KBM-7 (cell line): ENCODE data around the gene TLX2.

Source experiments
- DNase-seq: peaks from one replicate; pipeline ENCODE4 v3.0.0-alpha.2; 2015
- in situ Hi-C: fragments of 300-500 bp; cut with MboI; formaldehyde crosslinking; loops from 2 replicates; pipeline ENCODE4 v1.14.3; 2020; ENCODE audit warnings: low sequenced_read_pairs, low pct_unique_long_range_greater_than_20kb, mixed read lengths

Gene TLX2

GRCh38 chr2:74529357-74530238 lies 15.3 kb downstream of the TLX2 start, which contains the start of the genes AUP1 and HTRA2:
AUP1 (minus strand) TSS chr2:74529706; CDS start chr2:74529629, 77 bp downstream.
HTRA2 (plus strand) TSS chr2:74529933; CDS start chr2:74530007, 74 bp downstream.
- peak; percentile 97 for DNase-seq
- in situ Hi-C loops, result no loop called here

- DNase-seq, result peak; percentile 45
- in situ Hi-C loops, result no loop called here
Measured at GRCh38 chr2:74530239-74531187, 16.3 kb downstream of the TLX2 start.

DNA sequence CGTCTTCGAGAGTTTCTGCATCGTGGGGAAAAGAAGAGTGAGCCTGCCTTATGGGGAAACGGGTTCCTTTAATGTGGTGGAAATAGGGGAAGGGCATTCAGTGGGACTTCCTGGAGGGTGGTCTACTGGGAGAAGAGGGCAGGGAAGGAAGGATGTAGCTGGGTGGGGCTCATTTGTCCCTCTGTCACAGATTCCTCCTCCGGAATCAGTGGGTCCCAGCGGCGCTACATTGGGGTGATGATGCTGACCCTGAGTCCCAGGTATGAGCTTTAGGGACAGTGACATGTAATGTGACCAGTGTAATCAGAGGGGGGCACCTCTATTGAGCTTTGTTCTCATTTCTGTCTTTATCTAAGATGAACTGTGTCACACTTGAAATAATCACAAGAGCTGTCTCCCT lies 17.4 kb downstream of the TLX2 start:
- in situ Hi-C loops, result no loop called here
- no peak for DNase-seq

GRCh38 chr2:74532222-74532621 lies 18.0 kb downstream of the TLX2 start:
- in situ Hi-C loops, result no loop called here
- peak; percentile 41 for DNase-seq

DNA sequence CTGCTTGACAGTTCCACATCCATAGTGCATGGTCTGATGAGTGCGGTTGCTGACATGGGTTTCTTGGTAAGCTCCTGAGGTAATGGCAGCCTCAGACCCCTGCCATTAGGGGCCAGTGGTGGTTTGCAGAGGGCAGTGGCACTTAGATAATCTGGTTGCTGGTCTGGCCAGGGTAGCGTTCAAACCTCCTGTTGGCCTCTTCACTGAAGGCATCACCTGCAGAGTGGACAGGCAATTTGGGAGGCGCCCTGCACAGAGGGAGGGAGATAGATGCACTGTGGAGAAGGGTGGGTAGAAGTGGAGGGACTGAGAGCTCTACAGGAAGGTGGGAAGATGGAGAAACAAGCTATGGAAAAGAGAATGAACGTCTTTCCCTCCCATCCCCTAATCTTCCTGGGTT lies 19.2 kb downstream of the TLX2 start:
- in situ Hi-C loops, result no loop called here
- no peak for DNase-seq

DNA sequence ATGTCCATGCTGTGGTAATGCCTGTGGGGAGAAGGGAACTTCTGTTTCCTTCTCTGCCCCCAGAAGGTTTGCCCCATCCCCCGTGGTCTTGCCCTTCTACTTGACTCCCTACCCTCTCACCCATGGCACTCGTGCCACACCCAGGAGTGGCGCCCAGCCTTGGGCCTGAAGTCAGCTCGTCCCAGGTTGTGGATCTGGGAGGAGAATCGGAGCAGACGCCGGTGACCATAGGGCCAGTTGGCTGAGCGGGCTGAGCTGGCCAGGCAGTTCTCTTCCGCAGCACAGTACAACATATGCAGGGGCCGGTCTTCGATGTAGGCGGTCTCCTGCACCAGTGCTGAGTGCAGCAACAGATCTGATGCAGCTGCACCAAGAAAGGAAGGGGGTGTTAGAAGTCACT lies 20.2 kb downstream of the TLX2 start:
- no peak for DNase-seq
- in situ Hi-C loops, result no loop called here

DNA sequence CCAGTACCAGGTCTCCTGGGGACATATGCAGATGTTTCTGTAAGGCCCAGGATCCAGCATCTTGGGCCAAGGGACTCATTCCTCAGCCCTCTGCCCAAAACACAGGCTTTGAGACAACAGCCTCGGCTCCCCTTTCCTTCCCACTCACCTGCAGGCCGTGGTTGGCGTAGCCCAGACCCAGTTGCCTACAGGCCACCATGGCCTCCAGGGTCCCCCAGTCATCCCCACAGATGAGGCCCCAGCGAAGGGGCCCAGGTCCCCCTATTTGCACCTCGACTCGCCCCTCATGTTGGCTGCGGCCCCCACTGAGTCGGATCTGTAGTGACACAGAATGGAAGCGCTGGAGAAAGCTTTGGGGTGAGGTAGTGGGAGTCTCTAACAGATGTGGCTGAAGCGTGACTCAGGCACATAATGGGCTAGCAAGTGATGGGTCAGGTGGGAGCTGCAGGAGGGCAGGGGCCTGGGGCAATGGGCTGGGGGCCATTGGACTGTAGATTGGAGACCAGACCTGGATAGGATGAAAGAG lies 21.3 kb downstream of the TLX2 start:
- no peak for DNase-seq
- in situ Hi-C loops, result no loop called here

DNA sequence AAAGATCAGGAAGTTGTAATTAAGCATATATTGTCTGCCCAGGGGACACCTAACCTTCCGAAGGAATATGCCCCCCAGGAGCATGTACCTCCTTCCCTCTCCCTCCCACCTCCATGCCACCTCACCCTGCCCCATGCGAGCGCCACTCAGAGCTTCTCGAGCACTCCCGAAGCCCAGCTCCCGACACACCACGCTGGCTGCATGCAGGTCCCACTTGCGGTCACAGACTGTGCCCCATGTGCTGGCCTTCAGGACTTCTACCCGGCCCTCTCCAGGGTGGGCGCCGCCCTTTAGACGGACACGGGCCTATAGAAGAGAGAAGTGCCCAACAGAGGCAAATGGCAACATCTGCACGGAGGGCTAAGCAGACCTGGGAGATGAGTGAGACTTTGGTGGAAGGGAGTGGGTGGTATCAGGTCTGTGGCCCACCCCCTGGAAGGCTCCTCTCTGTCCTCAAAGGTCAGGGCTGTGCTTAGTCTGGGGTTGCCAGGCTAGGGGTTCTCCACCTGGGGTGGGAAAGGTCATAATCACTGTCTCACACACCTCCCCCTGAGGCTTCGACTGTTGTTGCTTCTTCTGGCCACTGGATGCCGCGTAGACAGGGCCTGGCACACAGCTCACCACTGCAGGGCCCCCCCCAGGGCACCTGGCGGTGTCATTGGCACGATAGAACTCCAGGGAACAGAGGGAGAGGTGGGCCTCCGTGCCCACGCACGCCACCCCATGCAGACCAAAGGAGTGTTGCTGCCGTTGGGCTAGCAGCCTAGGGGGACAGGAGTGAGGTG lies 22.1 kb downstream of the TLX2 start:
- DNase-seq, result no peak
- in situ Hi-C loops, result no loop called here

DNA sequence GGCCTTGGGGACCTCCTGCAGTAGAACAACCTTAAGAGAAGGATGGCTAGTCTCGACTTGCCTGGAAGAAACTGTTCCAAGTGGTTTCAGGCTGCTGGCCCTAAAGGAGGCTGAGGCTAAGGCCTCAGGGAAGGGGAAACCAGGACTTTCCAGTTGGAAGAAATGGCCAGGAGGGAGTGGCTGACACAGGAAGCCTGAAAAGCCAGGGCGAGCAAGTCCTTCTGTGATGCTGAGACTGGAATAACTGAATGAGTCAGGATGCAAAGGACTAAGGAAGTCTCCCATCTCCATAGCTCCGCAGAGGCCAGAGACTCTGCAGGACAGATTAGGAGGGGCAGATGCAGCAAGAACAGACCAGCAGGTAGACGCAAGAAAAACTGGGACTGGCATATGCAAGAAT lies 22.9 kb downstream of the TLX2 start:
- no peak for DNase-seq
- in situ Hi-C loops, result no loop called here

DNA sequence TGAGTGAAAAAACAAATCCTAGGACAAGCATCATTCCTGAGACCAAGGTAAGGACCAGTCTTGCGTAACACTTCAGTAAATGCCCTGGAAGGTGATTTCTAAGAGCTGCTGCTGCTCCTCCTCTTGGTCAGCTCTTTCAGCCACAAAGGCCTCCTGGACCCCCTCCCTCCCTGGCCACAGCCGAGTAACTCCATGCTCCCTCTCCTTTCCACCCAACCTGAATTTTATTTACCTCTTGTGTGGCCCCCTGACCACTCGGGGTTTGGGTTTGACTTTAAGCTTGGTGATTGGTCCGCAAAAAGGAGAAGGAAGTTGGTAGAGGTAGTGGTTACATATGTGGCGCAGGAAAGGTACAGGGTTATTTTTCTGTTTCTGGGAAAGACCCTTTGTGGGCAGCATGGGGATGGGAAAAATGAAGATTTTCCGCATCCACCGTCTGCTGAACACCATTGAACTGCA lies 24.7 kb downstream of the TLX2 start:
- DNase-seq, result peak; percentile 60
- in situ Hi-C loops, result no loop called here

GRCh38 chr2:74540291-74540690 lies 26.0 kb downstream of the TLX2 start:
- no peak for DNase-seq
- in situ Hi-C loops, result no loop called here

DNA sequence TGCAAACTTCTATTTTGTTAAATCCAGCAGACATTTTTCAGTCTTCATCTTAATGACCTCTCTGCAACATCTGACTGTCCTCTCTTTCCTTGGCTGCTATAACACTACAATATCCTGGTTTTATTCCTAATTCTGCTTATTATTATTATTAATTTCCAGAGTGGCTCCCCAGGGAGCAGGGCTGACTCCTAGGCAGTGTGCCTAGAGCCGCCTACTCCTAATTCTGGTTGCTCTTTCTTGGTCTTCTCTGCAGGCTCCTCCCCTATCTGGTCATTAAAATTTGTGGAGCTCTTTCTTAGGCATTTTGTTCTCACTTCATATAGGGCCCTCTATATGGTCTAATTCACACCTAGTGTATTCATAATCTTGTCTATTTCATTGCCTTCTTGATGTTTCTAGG lies 28.7 kb downstream of the TLX2 start:
- in situ Hi-C loops, result no loop called here

GRCh38 chr2:74544634-74545033 lies 30.4 kb downstream of the TLX2 start:
- no peak for DNase-seq
- in situ Hi-C loops, result no loop called here

More for the DNA sequence above, 28.7 kb downstream of the TLX2 start:
- no peak for DNase-seq

GRCh38 chr2:74546004-74546403 lies 31.8 kb downstream of the TLX2 start:
- DNase-seq, result no peak
- in situ Hi-C loops, result no loop called here

DNA sequence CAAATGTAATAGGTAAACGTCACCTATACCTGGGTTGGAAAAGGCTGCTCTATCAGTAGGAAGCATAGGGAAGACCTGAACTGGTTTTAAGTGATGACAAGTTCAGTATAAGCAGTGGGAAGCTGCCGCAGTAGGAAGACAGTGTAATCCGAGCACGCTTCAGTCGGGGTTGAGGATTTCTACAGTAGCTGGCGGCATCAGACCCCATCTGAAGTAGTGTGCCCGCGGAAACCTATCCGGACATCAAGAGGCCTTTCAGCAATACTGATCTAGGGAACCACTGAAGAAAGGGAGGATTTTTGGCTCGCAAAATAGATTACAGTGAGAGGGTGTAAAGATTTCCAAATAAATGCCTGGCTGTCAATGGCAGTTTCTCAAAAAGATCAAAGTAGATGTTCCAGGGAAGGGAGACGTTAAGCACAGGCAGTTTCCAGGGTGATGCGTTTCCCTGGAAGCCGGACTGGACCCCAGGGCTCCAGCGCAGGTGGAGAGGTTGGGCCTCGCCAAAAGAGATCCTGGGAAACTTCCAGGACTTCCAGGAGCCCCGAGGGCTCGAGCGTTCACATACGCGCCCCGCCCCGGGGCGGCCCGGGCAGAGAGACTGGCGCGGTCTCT lies 34.1 kb downstream of the TLX2 start:
- in situ Hi-C loops, result no loop called here
- peak; percentile 36 for DNase-seq

DNA sequence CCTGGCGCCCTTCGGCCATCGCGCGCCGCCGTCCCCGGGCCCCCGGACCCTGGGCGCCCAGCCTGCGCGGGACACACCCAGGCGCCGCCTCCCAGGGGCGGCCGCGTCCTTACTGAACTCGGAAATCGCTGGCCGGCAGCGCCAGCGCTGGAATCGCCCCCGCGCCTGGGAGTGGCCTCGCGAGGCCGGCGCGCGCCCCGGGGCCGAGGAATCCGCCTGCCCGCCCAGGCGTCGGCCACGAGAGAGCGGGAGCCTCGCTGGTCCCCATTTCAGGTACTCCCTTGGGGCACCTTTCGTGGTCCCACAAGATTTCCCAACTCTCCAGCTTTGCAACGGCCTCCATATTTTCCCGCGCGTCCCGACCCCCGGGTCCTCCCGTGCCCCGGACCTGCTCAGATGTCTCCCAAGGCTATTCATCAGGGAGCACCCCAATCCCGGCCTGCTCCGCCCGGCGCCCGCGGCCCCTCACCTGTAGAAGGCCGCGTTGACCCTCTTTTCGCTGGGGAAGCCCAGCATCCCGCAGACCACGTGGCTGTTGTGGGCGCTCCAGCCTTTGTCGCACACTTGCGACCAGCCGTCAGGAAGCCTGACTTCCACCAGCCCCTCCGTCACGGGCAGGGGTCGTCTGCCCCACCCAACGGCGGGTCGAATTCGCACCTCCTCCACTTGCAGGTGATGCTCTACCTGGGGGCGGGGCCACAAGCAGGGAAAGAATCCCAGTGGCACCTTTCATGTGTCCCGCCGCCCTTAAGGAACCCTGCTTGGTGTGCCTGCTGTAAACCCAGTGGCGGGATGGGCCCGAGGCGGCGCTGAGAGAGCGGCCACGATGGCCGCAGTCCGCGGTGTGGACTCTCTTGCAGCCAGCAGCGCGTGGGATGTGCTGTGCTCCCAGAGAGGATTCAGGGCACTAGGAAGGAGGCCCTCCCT lies 34.9 kb downstream of the TLX2 start:
- in situ Hi-C loops, result no loop called here

DNA sequence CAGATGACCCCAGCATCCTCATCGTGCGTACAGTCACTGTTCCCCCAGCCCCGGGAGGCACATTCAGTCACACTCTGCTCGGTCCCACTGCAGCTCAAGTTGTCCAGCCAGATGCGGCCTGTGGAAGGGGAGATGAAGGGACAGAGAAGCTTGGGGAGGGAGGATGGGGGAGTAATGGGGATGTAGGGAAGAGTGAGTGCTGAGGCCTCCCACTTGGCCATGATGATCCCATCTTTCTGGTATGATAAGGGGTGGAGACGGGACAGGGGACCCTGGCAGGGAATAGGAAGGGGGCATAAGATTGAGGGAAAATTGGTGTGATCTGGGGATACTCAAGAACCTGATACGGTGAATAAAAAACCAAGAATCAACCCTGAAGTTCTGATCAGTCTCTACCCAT lies 36.0 kb downstream of the TLX2 start:
- in situ Hi-C loops, result no loop called here
- no peak for DNase-seq

More for the DNA sequence above, 34.9 kb downstream of the TLX2 start:
- DNase-seq, result peak; percentile 49
